HCT116 (cell line): ENCODE measurements around the gene CALN1.

Experiments
- CBX3 ChIP-seq: IDR thresholded peaks from 2 replicates; pipeline ENCODE4 v1.6.1; 2012; ENCODE audit warnings: low read depth
- FOSL1 ChIP-seq: IDR thresholded peaks from 2 replicates; pipeline ENCODE4 v1.6.1; 2012; ENCODE audit warnings: low read depth
- MAX ChIP-seq: IDR thresholded peaks from 2 replicates; pipeline ENCODE4 v1.6.1; 2012
- POLR2A ChIP-seq: IDR thresholded peaks from 2 replicates; pipeline ENCODE4 v1.7.0; 2011; ENCODE audit warnings: borderline replicate concordance; ENCODE audit not compliant: insufficient read depth, insufficient read length; ENCODE audit errors: extremely low read depth
- POLR2AphosphoS5 ChIP-seq: IDR thresholded peaks from 2 replicates; pipeline ENCODE4 v1.6.1; 2011; ENCODE audit warnings: mild to moderate bottlenecking, low read depth, low read length, moderate library complexity
- YY1 ChIP-seq: IDR thresholded peaks from 2 replicates; pipeline ENCODE4 v1.6.1; 2011; ENCODE audit warnings: low read length, low read depth, moderate library complexity, mild to moderate bottlenecking; ENCODE audit not compliant: insufficient replicate concordance; ENCODE audit errors: extremely low read depth
- TF ChIP-seq, protein P1 (sequence below), 3 experiments: fragments of 200-600 bp in 1 of 3; sonication (generic) in 1 of 3; IDR thresholded peaks in 2 of 3; conservative IDR thresholded peaks in 1 of 3; 2 replicates each; pipeline ENCODE4 v1.5.1; 2012 to 2017; ENCODE audit warnings: low read depth in 2 of 3, low read length in 2 of 3, antibody characterized with exemption in 1 of 3, borderline replicate concordance in 1 of 3, control low read depth in 1 of 3, mild to moderate bottlenecking in 1 of 3, mixed read lengths in 1 of 3, mixed run types in 1 of 3, moderate library complexity in 1 of 3; ENCODE audit not compliant: insufficient read depth in 1 of 3
- TF ChIP-seq, protein P2 (sequence below): IDR thresholded peaks from 2 replicates; pipeline ENCODE4 v1.6.1; 2012

- TF ChIP-seq, protein P1, sequence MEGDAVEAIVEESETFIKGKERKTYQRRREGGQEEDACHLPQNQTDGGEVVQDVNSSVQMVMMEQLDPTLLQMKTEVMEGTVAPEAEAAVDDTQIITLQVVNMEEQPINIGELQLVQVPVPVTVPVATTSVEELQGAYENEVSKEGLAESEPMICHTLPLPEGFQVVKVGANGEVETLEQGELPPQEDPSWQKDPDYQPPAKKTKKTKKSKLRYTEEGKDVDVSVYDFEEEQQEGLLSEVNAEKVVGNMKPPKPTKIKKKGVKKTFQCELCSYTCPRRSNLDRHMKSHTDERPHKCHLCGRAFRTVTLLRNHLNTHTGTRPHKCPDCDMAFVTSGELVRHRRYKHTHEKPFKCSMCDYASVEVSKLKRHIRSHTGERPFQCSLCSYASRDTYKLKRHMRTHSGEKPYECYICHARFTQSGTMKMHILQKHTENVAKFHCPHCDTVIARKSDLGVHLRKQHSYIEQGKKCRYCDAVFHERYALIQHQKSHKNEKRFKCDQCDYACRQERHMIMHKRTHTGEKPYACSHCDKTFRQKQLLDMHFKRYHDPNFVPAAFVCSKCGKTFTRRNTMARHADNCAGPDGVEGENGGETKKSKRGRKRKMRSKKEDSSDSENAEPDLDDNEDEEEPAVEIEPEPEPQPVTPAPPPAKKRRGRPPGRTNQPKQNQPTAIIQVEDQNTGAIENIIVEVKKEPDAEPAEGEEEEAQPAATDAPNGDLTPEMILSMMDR (IDR thresholded peaks at IDR 0.05 in 2 of 3, conservative IDR thresholded peaks at IDR 0.05 in 1 of 3; ENCODE audit: borderline replicate concordance in 1 of 3, insufficient read depth in 1 of 3, low read depth in 2 of 3, low read length in 2 of 3) = no peak
- TF ChIP-seq MAX = no peak
- TF ChIP-seq YY1 = no peak
- TF ChIP-seq FOSL1 = no peak
- TF ChIP-seq POLR2AphosphoS5 = no peak
- TF ChIP-seq, protein P2, sequence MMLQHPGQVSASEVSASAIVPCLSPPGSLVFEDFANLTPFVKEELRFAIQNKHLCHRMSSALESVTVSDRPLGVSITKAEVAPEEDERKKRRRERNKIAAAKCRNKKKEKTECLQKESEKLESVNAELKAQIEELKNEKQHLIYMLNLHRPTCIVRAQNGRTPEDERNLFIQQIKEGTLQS = no peak
- no peak for TF ChIP-seq CBX3
- TF ChIP-seq POLR2A = no peak
Measured at GRCh38 chr7:72404743-72405142, 7.4 kb downstream of the CALN1 start.
